Amygdala (tissue), 56 donors: ENCODE results near the gene OR2D3.
"Not testable (repeated sequence)": the region's sequence is repeated elsewhere in the genome, so short reads cannot be mapped to it uniquely, and the experiment has no call there.

ENCODE experiments used
- DNase-seq, 56 donors: peaks; one replicate each; lab custom pipeline; 2025; lab: John Stamatoyannopoulos, UW

Gene OR2D3, protein sequence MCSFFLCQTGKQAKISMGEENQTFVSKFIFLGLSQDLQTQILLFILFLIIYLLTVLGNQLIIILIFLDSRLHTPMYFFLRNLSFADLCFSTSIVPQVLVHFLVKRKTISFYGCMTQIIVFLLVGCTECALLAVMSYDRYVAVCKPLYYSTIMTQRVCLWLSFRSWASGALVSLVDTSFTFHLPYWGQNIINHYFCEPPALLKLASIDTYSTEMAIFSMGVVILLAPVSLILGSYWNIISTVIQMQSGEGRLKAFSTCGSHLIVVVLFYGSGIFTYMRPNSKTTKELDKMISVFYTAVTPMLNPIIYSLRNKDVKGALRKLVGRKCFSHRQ

DNA sequence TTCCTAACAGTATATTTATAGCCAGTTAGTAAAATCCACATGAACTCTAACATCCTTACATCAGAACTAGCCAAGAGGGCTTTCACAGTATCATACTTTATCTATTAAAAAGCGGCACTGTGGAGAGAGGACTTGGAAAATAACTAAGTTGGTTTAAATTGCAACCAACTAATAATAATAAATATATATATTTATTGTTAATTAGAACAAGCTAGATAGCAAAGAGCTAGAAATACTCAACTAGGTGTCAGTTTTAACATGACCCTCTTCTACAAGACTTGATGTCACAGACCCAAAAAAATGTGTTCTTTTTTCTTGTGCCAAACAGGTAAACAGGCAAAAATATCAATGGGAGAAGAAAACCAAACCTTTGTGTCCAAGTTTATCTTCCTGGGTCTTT lies at the start of gene OR2D3:
Gene OR2D3, plus strand, starts transcription at position 301 of the 400 bp plus-strand sequence. Its CDS starts 0 bp downstream, at position 301.
- DNase-seq: no peak

DNA sequence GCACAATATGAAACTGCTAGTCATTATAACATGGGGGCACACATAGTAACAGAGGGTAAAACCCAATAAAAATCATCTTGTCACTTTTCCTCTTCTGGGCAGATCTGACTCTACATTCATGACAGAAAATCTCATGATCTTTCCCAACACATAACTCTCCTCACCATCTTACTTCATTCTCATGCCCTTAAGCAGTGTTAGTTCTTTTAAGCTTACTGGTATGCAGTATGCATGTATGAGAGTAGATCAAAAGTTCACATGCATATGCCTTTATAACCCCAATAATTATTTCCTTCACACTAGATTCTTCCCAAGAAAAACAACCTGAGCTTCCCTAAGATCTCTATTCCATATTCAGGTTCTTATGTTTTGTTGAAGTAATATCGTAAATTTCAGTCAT lies 49.5 kb upstream of the OR2D3 start:
- DNase-seq: no peak

DNA sequence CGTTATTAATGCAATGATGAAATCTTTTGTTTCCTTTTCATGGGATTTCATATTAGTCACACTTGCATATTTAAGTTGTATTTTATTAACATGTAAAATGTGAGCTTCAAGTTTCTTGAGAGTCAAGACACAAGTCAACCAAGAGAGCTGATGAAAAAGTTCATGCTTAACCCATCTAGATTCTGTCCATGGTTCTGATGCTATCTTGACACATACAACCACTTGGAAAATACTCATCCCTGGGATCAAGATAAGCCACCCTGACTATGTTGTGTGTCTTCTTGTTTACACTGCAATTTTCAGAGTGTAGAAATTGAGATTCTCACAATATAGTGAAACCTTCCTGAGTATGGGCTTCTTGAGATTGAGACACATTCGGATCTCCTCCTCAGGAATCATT lies 45.0 kb upstream of the OR2D3 start:
- no peak for DNase-seq

DNA sequence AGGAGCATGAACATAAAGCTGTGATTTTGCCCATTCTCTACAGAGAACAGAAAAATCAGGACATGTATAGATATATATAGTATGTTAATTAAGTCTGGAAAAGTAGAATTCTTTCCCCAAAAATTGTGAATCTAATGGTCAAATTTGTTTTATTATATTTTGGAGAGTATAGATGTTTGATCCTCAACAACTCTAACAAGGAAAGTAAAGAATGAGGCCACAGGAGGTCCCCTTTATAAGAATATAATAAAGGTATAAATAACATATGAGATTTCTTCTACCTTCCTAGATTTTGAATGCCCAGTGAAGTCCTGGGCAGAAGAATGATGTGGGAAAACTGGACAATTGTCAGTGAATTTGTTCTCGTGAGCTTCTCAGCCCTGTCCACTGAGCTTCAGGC lies 44.5 kb upstream of the OR2D3 start, which contains the start of gene OR10A4:
Gene OR10A4, plus strand, starts transcription at position 301 of the 400 bp plus-strand sequence. Its CDS starts 23 bp downstream, at position 324.
- no peak for DNase-seq

DNA sequence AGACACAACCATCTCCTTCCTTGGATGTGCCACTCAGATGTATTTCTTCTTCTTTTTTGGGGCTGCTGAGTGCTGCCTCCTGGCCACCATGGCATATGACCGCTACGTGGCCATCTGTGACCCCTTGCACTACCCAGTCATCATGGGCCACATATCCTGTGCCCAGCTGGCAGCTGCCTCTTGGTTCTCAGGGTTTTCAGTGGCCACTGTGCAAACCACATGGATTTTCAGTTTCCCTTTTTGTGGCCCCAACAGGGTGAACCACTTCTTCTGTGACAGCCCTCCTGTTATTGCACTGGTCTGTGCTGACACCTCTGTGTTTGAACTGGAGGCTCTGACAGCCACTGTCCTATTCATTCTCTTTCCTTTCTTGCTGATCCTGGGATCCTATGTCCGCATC lies 43.9 kb upstream of the OR2D3 start:
- DNase-seq: no peak

DNA sequence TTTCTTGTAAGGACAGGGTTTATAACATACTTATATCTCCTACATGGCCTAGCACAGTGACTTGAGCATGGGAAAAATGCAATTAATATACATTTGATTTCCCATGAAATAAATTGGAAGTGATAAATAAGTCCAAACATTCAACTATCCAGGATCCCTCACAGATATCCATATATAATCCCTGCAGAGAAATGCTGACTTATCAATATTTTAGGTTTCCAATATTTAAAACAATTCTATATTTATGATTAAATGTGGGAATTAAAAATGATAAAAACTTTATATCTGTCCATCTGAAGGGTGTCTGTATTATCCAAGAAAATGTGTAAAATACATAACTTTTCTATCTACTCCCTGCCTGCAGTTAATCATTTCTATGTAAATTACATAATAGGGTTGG lies 38.1 kb upstream of the OR2D3 start:
- no peak for DNase-seq

DNA sequence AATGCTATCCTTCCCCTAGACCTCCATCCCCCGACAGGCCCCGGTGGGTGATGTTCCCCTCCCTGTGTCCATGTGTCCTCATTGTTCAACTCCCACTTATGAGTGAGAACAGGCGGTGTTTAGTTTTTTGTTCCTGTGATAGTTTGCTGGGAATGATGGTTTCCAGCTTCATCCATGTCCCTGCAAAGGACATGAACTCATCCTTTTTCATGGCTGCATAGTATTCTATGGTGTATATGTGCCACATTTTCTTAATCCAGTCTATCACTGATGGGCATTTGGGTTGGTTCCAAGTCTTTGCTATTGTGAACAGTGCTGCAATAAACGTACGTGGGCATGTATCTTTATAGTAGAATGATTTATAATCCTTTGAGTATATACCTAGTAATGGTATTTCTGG lies 33.1 kb upstream of the OR2D3 start:
- not testable (repeated sequence) for DNase-seq

DNA sequence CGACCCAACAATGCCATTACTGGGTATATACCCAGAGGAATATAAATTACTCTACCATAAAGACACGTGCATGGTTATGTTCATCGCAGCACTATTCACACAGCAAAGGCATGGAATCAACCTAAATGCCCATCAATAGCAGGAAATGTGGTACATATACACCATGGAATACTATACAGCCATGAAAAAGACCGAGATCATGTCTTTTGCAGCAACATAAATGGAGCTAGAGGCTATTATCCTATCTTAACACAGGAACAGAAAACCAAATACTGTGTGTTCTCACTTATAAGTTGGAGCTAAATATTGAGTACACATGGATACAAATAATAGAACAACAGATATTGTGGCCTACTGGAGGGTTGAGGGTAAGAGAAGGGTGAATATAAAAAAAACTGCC lies 32.0 kb upstream of the OR2D3 start:
- no peak for DNase-seq

DNA sequence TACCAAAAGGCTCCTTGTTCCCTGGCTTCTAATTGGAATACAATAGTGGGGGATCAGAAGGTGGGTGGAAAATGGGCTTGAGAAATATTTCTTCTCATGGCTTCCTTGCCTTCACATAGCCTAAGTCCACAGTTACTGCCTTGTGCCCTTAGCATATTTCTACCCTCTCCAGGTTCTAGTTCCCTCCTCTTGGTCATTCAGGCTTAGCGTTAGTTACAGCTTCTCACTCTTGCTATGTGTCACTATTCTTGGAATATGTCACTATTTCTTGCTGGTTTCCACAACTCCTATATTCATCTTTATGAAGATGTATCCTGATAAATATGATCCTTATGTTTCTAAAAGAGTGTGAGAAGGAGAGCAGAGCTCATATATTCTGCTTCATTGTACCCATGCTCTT lies 31.0 kb upstream of the OR2D3 start:
- DNase-seq: no peak

DNA sequence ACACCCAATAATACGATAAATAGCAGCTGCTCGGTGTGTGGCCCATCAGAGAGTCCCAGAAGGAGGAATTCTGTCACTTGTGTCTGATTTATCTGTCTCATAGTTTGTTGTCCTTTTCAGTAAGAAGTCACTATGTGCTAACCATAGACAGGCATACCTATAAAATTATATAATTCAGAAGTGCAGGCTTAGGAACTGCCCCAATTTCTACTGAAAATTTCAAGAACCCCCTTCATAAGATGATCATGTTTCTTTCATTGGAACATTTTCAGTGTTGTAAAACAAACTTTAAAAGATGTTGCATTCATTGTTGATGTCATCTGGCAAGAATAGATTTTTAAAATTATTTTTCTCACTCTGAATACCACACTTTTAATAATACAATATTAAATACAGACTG lies 28.4 kb upstream of the OR2D3 start, which contains the start of gene OR2D2:
Gene OR2D2, minus strand, starts transcription at position 101 of the 400 bp plus-strand sequence. Its CDS starts 0 bp downstream, at position 101.
- DNase-seq: no peak

DNA sequence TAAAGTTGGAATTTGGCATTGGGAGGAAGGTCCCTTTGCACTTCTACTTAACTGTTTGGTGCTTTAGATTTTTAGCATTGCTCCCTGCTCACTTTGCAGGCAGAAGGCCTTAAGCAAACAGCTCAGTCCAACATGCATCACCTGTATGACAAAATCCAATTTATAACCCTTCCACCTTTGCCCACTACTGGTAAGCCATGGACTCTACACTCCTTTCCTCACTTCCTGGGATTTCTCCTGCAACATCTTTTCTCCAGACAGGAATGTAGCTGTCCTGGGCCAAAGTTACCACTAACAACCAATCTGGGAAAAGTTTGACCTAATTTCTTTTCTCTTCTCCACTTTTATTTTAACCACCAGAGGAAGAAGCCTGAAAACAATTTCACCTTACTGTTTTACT lies 26.7 kb upstream of the OR2D3 start:
- DNase-seq: no peak

DNA sequence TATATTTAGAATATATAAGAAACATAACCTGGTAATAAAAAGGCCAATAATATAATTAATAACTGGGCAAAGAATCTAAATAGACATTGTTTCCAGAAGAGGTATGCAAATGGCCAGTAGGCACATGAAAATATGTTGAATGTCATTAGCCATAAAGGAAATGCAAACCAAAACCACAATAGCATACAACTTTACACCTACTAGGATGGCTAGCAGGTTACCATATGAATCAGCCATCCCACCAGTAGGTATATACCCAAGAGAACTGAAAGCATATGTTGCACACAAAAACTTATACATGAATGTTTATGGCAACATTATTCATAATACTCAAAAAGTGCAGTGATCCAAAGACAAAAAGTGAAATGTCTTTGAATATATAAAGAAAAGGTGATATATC lies 25.8 kb upstream of the OR2D3 start:
- DNase-seq: no peak

DNA sequence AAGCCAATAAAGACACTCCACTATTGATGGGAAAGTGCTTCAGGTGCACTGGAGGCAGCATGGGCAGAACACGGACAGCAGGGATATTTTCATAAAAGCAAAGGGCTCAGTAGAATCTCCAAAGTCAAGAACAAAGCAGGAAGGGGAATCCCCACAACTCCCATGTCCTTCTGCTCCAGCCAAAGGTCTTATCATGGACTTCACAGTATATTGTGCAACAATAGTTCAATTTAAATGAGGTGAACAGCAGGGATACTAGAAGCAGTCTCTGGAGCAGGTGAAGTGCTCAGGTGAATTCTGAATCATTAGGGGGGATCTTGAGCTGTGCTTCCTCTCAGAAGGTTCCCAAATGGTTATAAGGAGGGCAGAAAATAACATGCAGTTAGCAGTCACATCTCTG lies 21.9 kb upstream of the OR2D3 start:
- no peak for DNase-seq

DNA sequence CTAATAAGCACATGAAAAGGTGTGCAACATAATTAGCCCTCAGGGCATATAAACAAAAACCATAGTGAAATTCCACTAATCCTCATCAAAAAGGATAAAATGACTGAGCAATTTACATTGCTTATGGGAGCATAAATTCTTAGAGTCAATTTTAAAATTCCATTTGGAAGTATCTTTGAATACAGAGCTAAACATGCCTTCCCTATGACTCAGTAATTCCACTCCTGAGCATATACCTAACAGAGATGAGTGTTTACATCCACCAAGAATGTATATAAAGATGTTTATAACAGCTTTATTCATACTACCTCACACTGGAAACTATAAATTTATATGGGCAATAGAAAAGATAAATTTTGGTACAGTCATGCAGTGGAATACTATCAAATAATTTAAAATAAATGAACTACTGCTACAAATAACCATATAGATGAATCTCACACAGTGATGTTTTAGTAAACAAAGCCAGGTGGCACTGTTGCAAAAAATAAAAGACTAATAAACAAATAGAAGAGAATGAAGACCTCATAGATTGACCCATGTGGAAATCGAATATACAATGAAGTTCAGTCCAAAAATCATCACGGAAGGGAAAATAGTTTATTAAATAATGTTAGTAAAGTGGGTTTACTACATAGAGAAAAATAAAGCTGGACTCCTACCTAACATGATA lies 20.3 kb upstream of the OR2D3 start:
- DNase-seq: no peak

DNA sequence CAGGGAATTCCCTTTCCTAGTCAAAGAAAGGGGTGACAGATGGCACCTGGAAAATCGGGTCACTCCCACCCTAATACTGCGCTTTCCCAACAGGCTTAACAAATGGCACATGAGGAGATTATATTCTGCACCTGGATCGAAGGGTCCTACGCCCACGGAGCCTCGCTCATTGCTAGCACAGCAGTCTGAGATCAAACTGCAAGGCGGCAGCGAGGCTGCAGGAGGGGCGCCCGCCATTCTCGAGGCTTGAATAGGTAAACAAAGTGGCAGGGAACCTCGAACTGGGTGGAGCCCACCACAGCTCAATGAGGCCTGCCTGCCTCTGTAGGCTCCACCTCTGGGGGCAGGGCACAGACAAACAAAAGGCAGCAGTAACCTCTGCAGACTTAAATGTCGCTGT lies 16.0 kb upstream of the OR2D3 start:
- not testable (repeated sequence) for DNase-seq

DNA sequence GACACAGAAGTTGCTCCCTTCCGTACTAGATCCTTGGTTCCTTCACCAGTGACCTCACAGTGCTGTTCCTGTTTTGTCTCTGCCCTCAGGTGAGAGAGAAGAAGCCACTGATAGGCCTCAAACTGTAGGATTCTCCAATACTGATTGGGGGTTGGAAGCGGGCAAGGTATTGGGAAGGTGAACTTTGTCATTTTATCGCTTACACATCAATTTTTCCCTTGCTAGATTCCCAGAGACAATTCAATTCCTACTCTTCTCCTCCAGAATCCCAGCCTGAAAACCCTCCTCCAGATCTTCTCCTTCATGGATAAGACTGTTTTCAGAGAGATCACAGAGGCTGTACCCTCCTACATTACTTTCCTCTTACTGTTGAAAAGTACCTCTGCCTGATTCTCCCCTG lies 9.4 kb upstream of the OR2D3 start:
- DNase-seq: no peak

DNA sequence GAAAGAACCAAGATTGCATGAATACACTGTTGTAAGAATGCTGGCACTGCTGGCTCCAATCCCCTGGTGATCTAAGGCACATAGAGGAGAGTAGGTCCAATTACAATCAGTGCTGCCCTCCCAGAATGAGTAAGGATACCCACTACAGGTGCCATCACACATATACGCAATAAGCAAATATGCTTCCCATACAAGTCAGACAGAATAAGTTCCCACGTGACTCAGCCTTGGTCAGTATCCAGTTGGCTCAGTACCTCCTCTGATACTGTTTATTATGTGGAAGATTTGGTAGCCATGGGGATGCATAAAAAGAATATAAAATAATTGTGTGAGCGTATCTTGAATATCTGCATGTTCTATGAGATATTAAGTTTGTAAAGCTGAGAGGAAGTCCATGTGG lies 8.9 kb upstream of the OR2D3 start:
- no peak for DNase-seq

DNA sequence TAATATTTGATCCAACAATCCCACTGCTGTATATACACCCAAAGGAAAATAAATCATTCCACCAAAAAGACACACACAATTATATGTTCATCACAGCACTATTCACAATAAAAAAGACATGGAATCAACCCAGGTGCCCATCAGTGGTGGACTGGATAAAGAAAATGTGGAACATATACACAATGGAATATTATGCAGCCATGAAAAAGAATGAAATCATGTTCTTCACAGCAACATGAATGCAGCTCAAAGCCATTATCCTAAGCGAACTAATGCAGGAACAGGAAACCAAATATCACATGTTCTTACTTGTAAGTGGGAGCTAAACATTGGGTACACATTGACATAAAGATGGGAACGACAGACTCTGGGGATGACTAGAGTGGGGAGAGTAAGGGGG lies 1.1 kb upstream of the OR2D3 start:
- no peak for DNase-seq

DNA sequence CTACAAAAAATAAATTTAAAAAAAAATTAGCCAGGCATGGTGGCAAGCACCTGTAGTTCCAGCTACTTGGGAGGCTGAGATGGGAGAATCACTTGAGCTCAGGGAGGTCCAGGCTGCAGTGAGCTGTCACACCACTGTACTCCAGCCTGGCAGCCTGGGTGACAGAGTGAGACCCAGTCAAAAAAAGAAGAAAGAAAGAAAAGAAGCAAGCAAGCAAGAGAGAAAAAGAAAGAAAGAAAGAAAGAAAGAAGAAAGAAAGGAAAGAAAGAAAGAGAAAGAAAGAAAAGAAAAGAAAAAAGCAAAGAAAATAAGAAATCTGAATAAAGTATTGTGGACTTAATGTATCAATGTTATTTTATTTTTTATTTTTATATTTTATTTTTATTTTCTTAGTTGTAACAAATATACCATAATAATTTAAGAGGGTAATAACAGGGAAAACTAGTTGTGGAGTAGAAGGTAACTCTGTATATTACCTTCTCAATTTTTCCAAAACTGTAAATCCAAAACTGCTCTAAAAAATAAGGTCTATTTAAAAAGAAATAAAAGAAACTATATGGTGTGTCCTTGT lies 4.3 kb downstream of the OR2D3 start:
- DNase-seq: no peak

DNA sequence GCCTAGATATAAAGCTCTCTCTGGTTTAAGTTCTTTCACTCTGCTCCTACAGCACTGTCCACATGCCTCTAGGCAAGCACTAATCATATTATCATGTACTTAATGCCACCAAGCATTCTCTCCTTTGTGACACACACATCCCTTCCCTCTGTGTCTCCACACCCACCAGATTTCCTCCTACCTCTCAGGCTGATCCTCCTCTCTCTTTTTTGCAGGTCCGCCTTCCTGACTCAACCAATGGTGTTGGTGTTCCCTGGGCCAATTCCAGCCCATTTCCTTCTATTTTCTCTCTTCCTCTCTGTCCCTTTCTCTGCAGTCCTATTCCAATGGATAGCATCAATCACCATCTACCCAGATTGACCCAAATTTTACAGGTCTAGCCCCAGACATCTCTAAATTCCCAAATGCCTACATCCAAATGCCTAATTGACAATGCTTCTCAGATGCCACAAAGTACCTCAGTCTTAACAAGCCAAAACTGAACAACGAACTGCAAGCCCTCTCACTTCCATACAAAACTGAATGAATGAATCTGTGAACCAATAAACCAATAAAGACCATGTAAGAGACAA lies 4.9 kb downstream of the OR2D3 start:
- peak in 1 of 56 donors; percentile 26 for DNase-seq
